Lung (tissue), 12 donors: Measurements from ENCODE around the gene POLD1. TPM values are rescaled to one million over a fixed set of nuclear protein-coding genes. Genes with fewer than 3 reads are reported as not detected.

Experiments used
- ATAC-seq: fragments of 200-7000 bp; cut with Tn5 transposase; one replicate; pipeline ENCODE4 v1.9.1; 2020; ENCODE audit warnings: moderate number of reproducible peaks; ENCODE audit not compliant: insufficient read depth, low FRiP score
- DNase-seq, 3 donors: peaks; one replicate each; pipeline ENCODE4 v3.0.0-alpha.2; 2013 to 2017
- H3K27ac ChIP-seq, 2 donors: one replicate each; pipeline ENCODE4 v1.5.1; 2013; ENCODE audit warnings: mild to moderate bottlenecking in 2 of 2, moderate library complexity in 2 of 2, control low read depth in 1 of 2, inconsistent platforms in 1 of 2, low read depth in 1 of 2, low read length in 1 of 2
- H3K27me3 ChIP-seq, 3 donors: one replicate each; pipeline ENCODE4 v1.5.1; 2013; ENCODE audit warnings: low read length in 2 of 3; ENCODE audit not compliant: control insufficient read depth in 3 of 3, insufficient read depth in 3 of 3
- H3K36me3 ChIP-seq, 4 donors: one replicate each; pipeline ENCODE4 v1.5.1; 2013; ENCODE audit warnings: low read length in 4 of 4, mild to moderate bottlenecking in 1 of 4, moderate library complexity in 1 of 4; ENCODE audit not compliant: control insufficient read depth in 4 of 4, insufficient read depth in 4 of 4
- H3K4me1 ChIP-seq, 5 donors: one replicate each; pipeline ENCODE4 v1.5.1; 2013; ENCODE audit warnings: low read length in 5 of 5, mild to moderate bottlenecking in 2 of 5, moderate library complexity in 1 of 5; ENCODE audit not compliant: control insufficient read depth in 5 of 5, insufficient read depth in 5 of 5
- H3K4me3 ChIP-seq: one replicate; pipeline ENCODE4 v1.5.1; 2013; ENCODE audit warnings: mild to moderate bottlenecking, control low read depth, moderate library complexity
- H3K9ac ChIP-seq, 2 donors: one replicate each; pipeline ENCODE4 v1.5.1; 2013; ENCODE audit warnings: low read length in 2 of 2, control low read depth in 1 of 2; ENCODE audit not compliant: insufficient read depth in 1 of 2
- H3K9me3 ChIP-seq, 4 donors: one replicate each; pipeline ENCODE4 v1.5.1; 2013; ENCODE audit warnings: low read length in 3 of 4, mild to moderate bottlenecking in 1 of 4, moderate library complexity in 1 of 4; ENCODE audit not compliant: control insufficient read depth in 4 of 4, insufficient read depth in 3 of 4
- CTCF ChIP-seq: IDR thresholded peaks from 2 replicates; pipeline ENCODE4 v1.5.1; 2012; ENCODE audit warnings: mild to moderate bottlenecking; ENCODE audit errors: control extremely low read depth, extremely low read depth
- WGBS, 2 donors: extraction: QIAGEN DNeasy Blood & Tissue Kit; methylation state at CpG; one replicate each; pipeline ENCODE4 v1.1.7; 2013; 5-methylcytosine and 5-hydroxymethylcytosine counted together
- polyA plus RNA-seq, 2 donors: library from polyadenylated mRNA; stranded (reverse); fragments of 200-250 nt; gene quantifications; one replicate each; pipeline ENCODE4 v1.2.1, GENCODE V29; 2013
- total RNA-seq, 2 donors: library from RNA; depleted of rRNA in 1 of 2; stranded (reverse); fragments of >200 nt in 1 of 2; gene quantifications; one replicate each; pipeline ENCODE4 v1.2.1, GENCODE V29; 2014 to 2021
- donor health status: control.
- donor health status: control.
- donor health status: Bipolar disorder and iron deficiency.
- donor health status: healthy.
- donor health status: DM: yes; HTN: yes; CAD: no.

Gene POLD1
- total and polyA plus RNA-seq, 4 donors = 20.2 to 55.1 (median 39.0) TPM

DNA sequence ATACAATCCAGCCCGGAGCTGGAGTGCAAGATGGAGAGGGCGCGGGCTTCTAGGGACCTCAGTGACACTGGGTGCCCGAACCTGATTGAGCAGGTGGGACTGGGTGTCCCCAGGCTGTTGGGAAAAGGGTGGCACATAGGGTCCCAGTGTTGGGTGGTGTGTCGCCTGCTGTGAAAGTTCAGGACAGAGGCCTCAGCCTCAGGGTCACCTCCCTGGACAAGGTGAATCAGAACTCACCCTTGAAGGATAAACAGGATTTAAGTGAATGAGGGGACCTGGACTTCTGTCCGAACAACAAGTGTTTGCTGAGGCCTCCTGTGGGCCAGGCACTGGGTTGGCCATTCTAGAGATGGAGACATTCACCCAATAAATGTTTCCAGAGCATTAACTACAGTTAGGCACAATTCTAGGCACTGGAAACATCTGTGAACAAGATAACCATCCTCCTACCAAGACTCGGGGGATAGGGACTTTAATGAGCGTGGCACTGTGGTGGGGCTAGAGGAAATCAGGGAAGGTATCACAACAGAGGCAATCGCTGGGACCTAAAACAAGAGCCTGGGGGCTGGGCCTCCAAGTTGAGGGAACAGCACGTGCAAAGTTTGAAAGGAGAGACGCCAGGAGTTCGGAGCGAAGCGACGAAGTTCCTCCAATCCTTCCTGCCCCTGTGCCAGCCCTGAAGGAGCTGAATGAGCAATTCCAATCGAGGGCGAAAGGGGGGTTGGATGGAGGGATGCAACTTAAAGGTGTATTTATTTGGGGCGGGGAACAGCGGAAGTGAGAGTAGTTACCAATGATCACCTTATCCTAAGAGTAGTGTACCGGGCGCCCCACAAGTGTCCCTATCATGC, 921 bp upstream of the POLD1 start:
- ATAC-seq (no peak), DNase-seq (peak in 1 of 3 donors; percentile 31)
- Histone ChIP-seq H3K4me3 (no peak overlapping the region), H3K9me3 (no peaks in the 10 kb centered on the region), H3K4me1 (peaks cover 3 to 34% (median 9%) of the 10 kb centered on the region in 5 donors), H3K27me3 (no peaks in the 10 kb centered on the region), H3K27ac (peak overlapping the region; percentile 67 to 84), H3K9ac (no peak overlapping the region), H3K36me3 (peaks cover 10 to 47% (median 17%) of the 10 kb centered on the region in 4 donors)
- TF ChIP-seq CTCF = no peak
- WGBS, 2 donors = 48 to 52% methylated on average over 21 of the region's 21 CpGs

- WGBS, 2 donors = 16 to 18% methylated on average over 26 of the region's 26 CpGs
- Histone ChIP-seq H3K27ac (peak overlapping the region in 1 of 2 donors; percentile 84), H3K27me3 (no peaks in the 10 kb centered on the region), H3K9ac (peak overlapping the region; percentile 73 to 93), H3K4me3 (peak overlapping the region; percentile 71), H3K9me3 (no peaks in the 10 kb centered on the region), H3K4me1 (peaks cover 3 to 28% (median 9%) of the 10 kb centered on the region in 5 donors), H3K36me3 (peaks cover 4 to 32% (median 8%) of the 10 kb centered on the region in 4 donors)
- DNase-seq (no peak), ATAC-seq (no peak)
- TF ChIP-seq CTCF = no peak
These were observed 763 bp downstream of the POLD1 start for GRCh38 chr19:50384685-50385535.

DNA sequence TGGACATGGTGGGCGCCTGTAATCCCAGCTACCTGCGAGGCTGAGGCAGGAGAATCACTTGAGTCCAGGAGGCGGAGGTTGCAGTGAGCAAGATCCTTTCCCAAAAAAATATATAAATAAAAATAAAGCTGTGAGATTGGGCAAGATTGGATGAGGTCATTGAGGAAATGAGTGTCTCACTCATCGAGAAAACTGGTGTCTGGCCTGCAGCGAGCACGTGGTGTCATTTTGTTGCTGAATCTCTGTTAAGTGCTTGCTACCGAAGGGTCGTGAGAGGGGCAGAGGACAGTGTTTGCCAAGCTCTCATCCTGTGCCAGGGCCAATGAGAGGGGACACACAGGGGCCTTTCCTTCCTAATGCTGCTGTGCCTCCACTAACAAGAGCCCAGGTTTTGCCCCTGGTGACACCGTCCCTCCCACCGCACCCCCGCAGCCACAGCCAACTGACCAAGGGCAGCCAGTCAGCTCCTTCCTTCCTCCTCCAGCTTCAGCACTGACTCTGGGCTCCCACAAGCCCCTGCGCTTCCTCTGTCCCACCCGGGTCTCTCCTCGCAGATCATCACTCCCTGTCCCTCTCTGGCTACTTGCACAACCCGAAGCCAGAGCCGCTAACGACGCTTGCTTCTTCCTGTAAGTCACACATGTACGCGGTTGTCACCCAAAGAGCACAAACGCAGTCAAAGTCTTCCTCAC, 3.2 kb downstream of the POLD1 start:
- H3K4me3 ChIP-seq = no peak overlapping the region
- H3K4me1 ChIP-seq = peaks cover 3 to 14% (median 9%) of the 10 kb centered on the region in 5 donors
- TF ChIP-seq CTCF = no peak
- H3K9me3 ChIP-seq = no peaks in the 10 kb centered on the region
- H3K36me3 ChIP-seq = peaks cover 0 to 8% (median 0%) of the 10 kb centered on the region in 4 donors
- DNase-seq (no peak), ATAC-seq (no peak)
- 38 to 66% methylated on average over 21 of the region's 21 CpGs for WGBS, 2 donors
- H3K27me3 ChIP-seq = no peaks in the 10 kb centered on the region
- H3K27ac ChIP-seq = peak overlapping the region in 1 of 2 donors; percentile 62
- no peak overlapping the region for H3K9ac ChIP-seq
